Left hindlimb (tissue), 1 donor: Measurements from ENCODE around the gene SLC2A4RG.

ENCODE experiments used
- DNase-seq: peaks from one replicate; pipeline ENCODE4 v3.0.0-alpha.2; 2018

Gene SLC2A4RG

GRCh38 chr20:63742381-63743024, 2.9 kb downstream of the SLC2A4RG start:
- peak; percentile 47 for DNase-seq

- no peak for DNase-seq
Observed at GRCh38 chr20:63743210-63743970, 3.8 kb downstream of the SLC2A4RG start.

GRCh38 chr20:63744158-63744557, 4.6 kb downstream of the SLC2A4RG start:
- DNase-seq: no peak

- DNase-seq: no peak
Observed at GRCh38 chr20:63744574-63745423, 5.2 kb downstream of the SLC2A4RG start.

- no peak for DNase-seq
Observed at GRCh38 chr20:63745424-63745805, 5.8 kb downstream of the SLC2A4RG start.

GRCh38 chr20:63745961-63746731, 6.6 kb downstream of the SLC2A4RG start:
- no peak for DNase-seq

GRCh38 chr20:63746751-63747315, 7.3 kb downstream of the SLC2A4RG start:
- no peak for DNase-seq

GRCh38 chr20:63747622-63748069, 8.1 kb downstream of the SLC2A4RG start:
- no peak for DNase-seq

GRCh38 chr20:63748070-63748933, 8.7 kb downstream of the SLC2A4RG start:
- DNase-seq: no peak

GRCh38 chr20:63748934-63749270, 9.3 kb downstream of the SLC2A4RG start:
- DNase-seq: no peak

- DNase-seq: no peak
Observed at GRCh38 chr20:63749597-63750508, 10.3 kb downstream of the SLC2A4RG start.

GRCh38 chr20:63750807-63751470, 11.4 kb downstream of the SLC2A4RG start:
- DNase-seq: no peak

GRCh38 chr20:63751471-63752271, 12.1 kb downstream of the SLC2A4RG start:
- DNase-seq: no peak

GRCh38 chr20:63752411-63753101, 13.0 kb downstream of the SLC2A4RG start:
- no peak for DNase-seq

GRCh38 chr20:63753381-63753780, 13.8 kb downstream of the SLC2A4RG start:
- no peak for DNase-seq

- DNase-seq: peak; percentile 20
Observed at GRCh38 chr20:63754008-63754407, 14.4 kb downstream of the SLC2A4RG start.

- no peak for DNase-seq
Observed at GRCh38 chr20:63755933-63756647, 16.5 kb downstream of the SLC2A4RG start.

- no peak for DNase-seq
Observed at GRCh38 chr20:63756648-63756991, 17.0 kb downstream of the SLC2A4RG start.
